A549 (cell line): ENCODE measurements around the gene TMEM238. TPM values are rescaled to one million over a fixed set of nuclear protein-coding genes. Genes with fewer than 3 reads are reported as not detected.

Source experiments
- ATAC-seq, 2 experiments: fragments of 200-7000 bp in 1 of 2; fragments of >200 bp in 1 of 2; cut with Nextera tagmentation in 1 of 2; cut with Tn5 transposase in 1 of 2; 3 replicates each; pipeline versions ENCODE4 v1.8.0 to v1.9.1; 2018 to 2020; ENCODE audit warnings: mild to moderate bottlenecking in 1 of 2, moderate library complexity in 1 of 2
- CTCF ChIA-PET: fragments of 300-600 bp; sonication (Branson Sonifier 250); formaldehyde crosslinking; extraction: SDS; loops from one replicate; lab custom pipeline; 2021; ENCODE audit warnings: antibody characterized with exemption, inconsistent platforms; lab: Yijun Ruan, JAX
- POLR2A ChIA-PET: fragments of 350-600 bp; formaldehyde crosslinking; extraction: SDS; loops from one replicate; lab custom pipeline; 2021; ENCODE audit warnings: antibody characterized with exemption, inconsistent platforms; lab: Yijun Ruan, JAX
- DNase-seq, 2 experiments: peaks; one replicate each; pipeline versions ENCODE4 v3.0.0 to v3.0.0-alpha.2; 2011 to 2016; ENCODE audit warnings: low read depth in 1 of 2, low spot score in 1 of 2
- FAIRE-seq: peaks from 2 replicates; lab custom pipeline; 2011; peaks lifted over from hg19 to GRCh38; lab: Jason Lieb, UNC
- H3K27ac ChIP-seq, 2 experiments: fragments of >200 bp; sonication (Bioruptor Twin); formaldehyde crosslinking; 3 replicates each; pipeline ENCODE4 v1.5.1; 2016 to 2017
- H3K4me1 ChIP-seq: fragments of >200 bp; sonication (Bioruptor Twin); formaldehyde crosslinking; 3 replicates; pipeline ENCODE4 v1.6.1; 2016
- H3K4me2 ChIP-seq: fragments of >200 bp; sonication (Bioruptor Twin); formaldehyde crosslinking; 3 replicates; pipeline ENCODE4 v1.6.1; 2016
- H3K4me3 ChIP-seq: fragments of >200 bp; sonication (Bioruptor Twin); formaldehyde crosslinking; 3 replicates; pipeline ENCODE4 v1.5.1; 2016
- H3K9me3 ChIP-seq: fragments of >200 bp; sonication (Bioruptor Twin); formaldehyde crosslinking; 3 replicates; pipeline ENCODE4 v1.6.1; 2016
- ATOH8 ChIP-seq: fragments of 250-450 bp; sonication (Bioruptor Pico); IDR thresholded peaks from 2 replicates; pipeline ENCODE4 v1.5.0; 2020; ENCODE audit warnings: low read depth, mild to moderate bottlenecking, moderate library complexity
- BHLHE40 ChIP-seq: IDR thresholded peaks from 2 replicates; pipeline ENCODE4 v1.6.1; 2012; ENCODE audit warnings: low read depth, low read length, inconsistent platforms
- CHD2 ChIP-seq: fragments of 150-350 bp; IDR thresholded peaks from 2 replicates; pipeline ENCODE4 v1.6.1; 2014; ENCODE audit warnings: low read length; ENCODE audit not compliant: partially characterized antibody
- CHD4 ChIP-seq: fragments of 200-600 bp; sonication (generic); IDR thresholded peaks from 2 replicates; pipeline ENCODE4 v1.6.1; 2016; ENCODE audit warnings: antibody characterized with exemption, mild to moderate bottlenecking, borderline replicate concordance
- E2F6 ChIP-seq: IDR thresholded peaks from 2 replicates; pipeline ENCODE4 v1.6.1; 2012; ENCODE audit warnings: low read depth, borderline replicate concordance
- EHF ChIP-seq: fragments of 250-450 bp; sonication (Bioruptor Pico); IDR thresholded peaks from 2 replicates; pipeline ENCODE4 v1.5.0; 2020; ENCODE audit warnings: mild to moderate bottlenecking
- ELK1 ChIP-seq: fragments of 150-350 bp; IDR thresholded peaks from 2 replicates; pipeline ENCODE4 v1.6.1; 2014; ENCODE audit warnings: low read depth, mild to moderate bottlenecking, low read length
- ESRRA ChIP-seq: fragments of 150-350 bp; IDR thresholded peaks from 2 replicates; pipeline ENCODE4 v1.6.1; 2014; ENCODE audit warnings: mild to moderate bottlenecking, low read length, borderline replicate concordance
- GATA3 ChIP-seq: IDR thresholded peaks from 2 replicates; pipeline ENCODE4 v1.6.1; 2012; ENCODE audit warnings: borderline replicate concordance
- HES2 ChIP-seq: fragments of >200 bp; sonication (Bioruptor Twin); formaldehyde crosslinking; IDR thresholded peaks from 2 replicates; pipeline ENCODE4 v1.6.1; 2016
- HMGXB4 ChIP-seq: fragments of 250-450 bp; sonication (Bioruptor Pico); IDR thresholded peaks from 2 replicates; pipeline ENCODE4 v1.5.0; 2021; ENCODE audit warnings: mild to moderate bottlenecking, moderate library complexity, borderline replicate concordance
- HOXB5 ChIP-seq: fragments of 250-450 bp; sonication (Bioruptor Pico); IDR thresholded peaks from 2 replicates; pipeline ENCODE4 v1.5.0; 2020; ENCODE audit warnings: mild to moderate bottlenecking, moderate library complexity
- JUNB ChIP-seq: fragments of >200 bp; sonication (Bioruptor Twin); formaldehyde crosslinking; IDR thresholded peaks from 2 replicates; pipeline ENCODE4 v1.6.1; 2016
- KDM1A ChIP-seq: fragments of 200-600 bp; sonication (generic); IDR thresholded peaks from 2 replicates; pipeline ENCODE4 v1.6.1; 2016; ENCODE audit warnings: low read depth, mild to moderate bottlenecking
- KDM5A ChIP-seq: fragments of 200-600 bp; sonication (generic); IDR thresholded peaks from 2 replicates; pipeline ENCODE4 v1.6.1; 2016; ENCODE audit warnings: antibody characterized with exemption, mild to moderate bottlenecking
- MAFK ChIP-seq: fragments of 450-650 bp; IDR thresholded peaks from 2 replicates; pipeline ENCODE4 v1.6.1; 2014; ENCODE audit not compliant: partially characterized antibody
- MAX ChIP-seq: IDR thresholded peaks from 2 replicates; pipeline ENCODE4 v1.6.1; 2012
- MAZ ChIP-seq: fragments of 150-350 bp; IDR thresholded peaks from 2 replicates; pipeline ENCODE4 v1.6.1; 2014; ENCODE audit warnings: antibody characterized with exemption, low read depth, low read length, borderline replicate concordance
- MYC ChIP-seq: IDR thresholded peaks from 2 replicates; pipeline ENCODE4 v1.6.1; 2012; ENCODE audit warnings: mild to moderate bottlenecking, inconsistent platforms, low read length, improper control_type of control experiment, borderline replicate concordance
- PBX3 ChIP-seq: IDR thresholded peaks from 2 replicates; pipeline ENCODE4 v1.6.1; 2012
- POLR2AphosphoS2 ChIP-seq: conservative IDR thresholded peaks from 2 replicates; pipeline ENCODE4 v1.6.1; 2012; ENCODE audit warnings: low read length, improper control_type of control experiment, inconsistent platforms
- RAD21 ChIP-seq, 2 experiments: fragments of >200 bp in 1 of 2; sonication (Bioruptor Twin) in 1 of 2; formaldehyde crosslinking in 1 of 2; IDR thresholded peaks in 1 of 2; conservative IDR thresholded peaks in 1 of 2; 2 replicates in 1 of 2; 3 replicates in 1 of 2; pipeline ENCODE4 v1.6.1; 2012 to 2018; ENCODE audit warnings: inconsistent platforms in 1 of 2
- RARB ChIP-seq: fragments of 250-450 bp; sonication (Bioruptor Pico); IDR thresholded peaks from 2 replicates; pipeline ENCODE4 v1.8.0; 2021; ENCODE audit warnings: mild to moderate bottlenecking, moderate library complexity
- REST ChIP-seq: fragments of 200-600 bp; sonication (generic); IDR thresholded peaks from 2 replicates; pipeline ENCODE4 v1.6.1; 2016; ENCODE audit warnings: antibody characterized with exemption, mild to moderate bottlenecking, moderate library complexity
- RFX5 ChIP-seq: fragments of 450-650 bp; IDR thresholded peaks from 2 replicates; pipeline ENCODE4 v1.7.1; 2014; ENCODE audit warnings: antibody characterized with exemption, mild to moderate bottlenecking, moderate library complexity
- TFCP2L1 ChIP-seq: fragments of 250-450 bp; sonication (Bioruptor Pico); IDR thresholded peaks from 2 replicates; pipeline ENCODE4 v1.5.0; 2021; ENCODE audit warnings: mild to moderate bottlenecking
- TP53 ChIP-seq: fragments of 250-450 bp; sonication (Bioruptor Pico); IDR thresholded peaks from 2 replicates; pipeline ENCODE4 v1.5.0; 2021; ENCODE audit warnings: mild to moderate bottlenecking, moderate library complexity
- ZC3H11A ChIP-seq: fragments of 450-650 bp; IDR thresholded peaks from 2 replicates; pipeline ENCODE4 v1.6.1; 2014; ENCODE audit warnings: antibody characterized with exemption, mild to moderate bottlenecking
- ZNF302 ChIP-seq: fragments of 250-450 bp; sonication (Bioruptor Pico); IDR thresholded peaks from 2 replicates; pipeline ENCODE4 v1.9.0; 2021; ENCODE audit warnings: inconsistent platforms, mild to moderate bottlenecking, moderate library complexity
- WGBS: methylation state at CpG from one replicate; pipeline ENCODE4 v1.1.6; 2017; ENCODE audit errors: missing lambda C conversion rate; 5-methylcytosine and 5-hydroxymethylcytosine counted together
- polyA plus RNA-seq, 4 experiments: library from polyadenylated mRNA; depleted of rRNA in 3 of 4; stranded (reverse); fragments of >200 nt; fragmentation: RNase III in 1 of 4; extraction: RNeasy Plus Mini Kit Qiagen cat#74134 plus additional on column Dnase treatment in 1 of 4; gene quantifications; 2 replicates in 3 of 4; 3 replicates in 1 of 4; pipeline ENCODE4 v1.2.3, GENCODE V29; 2011 to 2017

Gene TMEM238
- polyA plus RNA-seq, 2 of the 4 experiments (the other 2 are of a cell fraction): 0.70 to 2.5 TPM

GRCh38 chr19:55339105-55339888 lies 44.8 kb downstream of the TMEM238 start, which contains the start of gene KMT5C:
Gene KMT5C, plus strand, starts transcription at chr19:55339876. Its CDS starts 2,061 bp downstream, at chr19:55341937.
- Histone ChIP-seq H3K9me3 (no peaks in the 10 kb centered on the region), H3K4me2 (peak within 1 kb of the TSS; percentile 90), H3K4me3 (peak within 1 kb of the TSS; percentile 63), H3K4me1 (peaks cover 17% of the 10 kb centered on the region), H3K27ac (peak within 1 kb of the TSS; percentile 90 to 93)
- 2% methylated on average over 59 of the region's 63 CpGs for WGBS
- POLR2A ChIA-PET: interaction anchor here (0.6 to 2.8 kb wide), 31 partner anchors 9 to 267 kb away, joined by 3 to 47 read pairs (median 6); partner anchors contain the start of genes FIZ1, HSPBP1, IL11 and ISOC2
- CTCF ChIA-PET: interaction anchor here (0.6 to 4.9 kb wide), 36 partner anchors 9 to 251 kb away, joined by 3 to 84 read pairs (median 4); partner anchors contain the start of genes SHISA7, TMEM150B and TMEM238
- DNase-seq: peak; percentile 100
- FAIRE-seq: peak; percentile 100
- peak; percentile 81 to 92 for ATAC-seq
- TF ChIP-seq MAFK: no peak
- TF ChIP-seq TFCP2L1: no peak
- peak; percentile 90 for TF ChIP-seq RFX5
- TF ChIP-seq POLR2AphosphoS2: no peak
- no peak for TF ChIP-seq ELK1
- TF ChIP-seq KDM1A: no peak
- no peak for TF ChIP-seq HMGXB4 (CRISPR knock-in tag)
- TF ChIP-seq E2F6: peak; percentile 19; the same call in 1 of the 2 replicates
- TF ChIP-seq MAX: no peak; the same call in 1 of the 2 replicates
- no peak for TF ChIP-seq RARB (CRISPR knock-in tag)
- TF ChIP-seq KDM5A: no peak
- no peak for TF ChIP-seq BHLHE40
- TF ChIP-seq ATOH8 (CRISPR knock-in tag): no peak
- no peak for TF ChIP-seq CHD4
- TF ChIP-seq REST: 0 out of 2 replicates have a peak, but pooled peaks have one; percentile 6
- TF ChIP-seq CHD2: peak; percentile 59
- TF ChIP-seq ESRRA: no peak
- no peak for TF ChIP-seq HES2
- TF ChIP-seq ZC3H11A: no peak
- peak; percentile 3; the same call in 1 of the 2 replicates for TF ChIP-seq GATA3
- no peak for TF ChIP-seq ZNF302 (CRISPR knock-in tag)
- no peak for TF ChIP-seq TP53
- peak; percentile 93 for TF ChIP-seq MAZ
- peak; percentile 98 for TF ChIP-seq PBX3
- 0 out of 2 replicates have a peak, but pooled peaks have one; percentile 20 for TF ChIP-seq MYC
- TF ChIP-seq JUNB: no peak
- no peak for TF ChIP-seq EHF (CRISPR knock-in tag)
- TF ChIP-seq RAD21 (conservative IDR thresholded peaks at IDR 0.05 in 1 of 2, IDR thresholded peaks at IDR 0.05 in 1 of 2): no peak; a peak in 1 of 5 replicates
- TF ChIP-seq HOXB5 (CRISPR knock-in tag): no peak
